H9 (cell line): Measurements from ENCODE around the gene PPP2R2B. TPM values are rescaled to one million over a fixed set of nuclear protein-coding genes. Genes with fewer than 3 reads are reported as not detected.

ENCODE experiments used
- DNase-seq: peaks from one replicate; pipeline ENCODE4 v3.0.0-alpha.2; 2017
- H2AFZ ChIP-seq: one replicate; pipeline ENCODE4 v1.6.1; 2013; ENCODE audit warnings: mild to moderate bottlenecking, low read length, control low read depth, moderate library complexity
- H2AK5ac ChIP-seq: 2 replicates; pipeline ENCODE4 v1.6.1; 2013; ENCODE audit warnings: low read length, control low read depth, mixed read lengths; ENCODE audit not compliant: insufficient read length
- H2BK120ac ChIP-seq: one replicate; pipeline ENCODE4 v1.6.1; 2013; ENCODE audit warnings: low read depth, mild to moderate bottlenecking, low read length, control low read depth, inconsistent platforms; ENCODE audit not compliant: poor library complexity, severe bottlenecking
- H2BK12ac ChIP-seq: 2 replicates; pipeline ENCODE4 v1.6.1; 2013; ENCODE audit warnings: low read length, control low read depth, mixed read lengths, low read depth; ENCODE audit not compliant: insufficient read length
- H2BK15ac ChIP-seq: 2 replicates; pipeline ENCODE4 v1.6.1; 2013; ENCODE audit warnings: low read depth, low read length, control low read depth
- H2BK20ac ChIP-seq: one replicate; pipeline ENCODE4 v1.6.1; 2013; ENCODE audit warnings: low read depth, mild to moderate bottlenecking, low read length, control low read depth, inconsistent platforms; ENCODE audit not compliant: poor library complexity, severe bottlenecking
- H2BK5ac ChIP-seq: 2 replicates; pipeline ENCODE4 v1.6.1; 2013; ENCODE audit warnings: low read length, control low read depth, mixed read lengths; ENCODE audit not compliant: insufficient read length
- H3K14ac ChIP-seq: 2 replicates; pipeline ENCODE4 v1.6.1; 2013; ENCODE audit warnings: low read length, control low read depth; ENCODE audit not compliant: insufficient read depth
- H3K18ac ChIP-seq: 2 replicates; pipeline ENCODE4 v1.6.1; 2013; ENCODE audit warnings: low read depth, mild to moderate bottlenecking, mixed read lengths, low read length, control low read depth; ENCODE audit not compliant: insufficient read length
- H3K23ac ChIP-seq: 2 replicates; pipeline ENCODE4 v1.6.1; 2013; ENCODE audit warnings: low read length, control low read depth, mixed read lengths, low read depth; ENCODE audit not compliant: insufficient read length
- H3K23me2 ChIP-seq: 2 replicates; pipeline ENCODE4 v1.6.1; 2013; ENCODE audit warnings: low read depth, mild to moderate bottlenecking, mixed read lengths, low read length, control low read depth; ENCODE audit not compliant: insufficient read length, poor library complexity, severe bottlenecking
- H3K27ac ChIP-seq: 2 replicates; pipeline ENCODE4 v1.5.1; 2013; ENCODE audit warnings: low read length, control low read depth, mixed read lengths, low read depth; ENCODE audit not compliant: insufficient read length
- H3K27me3 ChIP-seq: 2 replicates; pipeline ENCODE4 v1.6.1; 2013; ENCODE audit warnings: low read length, control low read depth, inconsistent platforms; ENCODE audit not compliant: insufficient read depth
- H3K4ac ChIP-seq: 2 replicates; pipeline ENCODE4 v1.6.1; 2013; ENCODE audit warnings: low read depth, mild to moderate bottlenecking, control low read depth, inconsistent platforms, low read length, moderate library complexity
- H3K4me1 ChIP-seq: 2 replicates; pipeline ENCODE4 v1.6.1; 2013; ENCODE audit warnings: low read length, control low read depth, inconsistent platforms; ENCODE audit not compliant: insufficient read depth
- H3K4me2 ChIP-seq: 2 replicates; pipeline ENCODE4 v1.6.1; 2013; ENCODE audit warnings: low read length, control low read depth, mixed read lengths; ENCODE audit not compliant: insufficient read length, insufficient read depth
- H3K56ac ChIP-seq: 2 replicates; pipeline ENCODE4 v1.6.1; 2013; ENCODE audit warnings: low read depth, mild to moderate bottlenecking, mixed read lengths, low read length, control low read depth; ENCODE audit not compliant: insufficient read length
- H3K79me1 ChIP-seq: 2 replicates; pipeline ENCODE4 v1.6.1; 2013; ENCODE audit warnings: low read depth, mild to moderate bottlenecking, moderate library complexity, low read length, control low read depth, inconsistent platforms; ENCODE audit not compliant: insufficient read depth, poor library complexity, severe bottlenecking
- H3K79me2 ChIP-seq: 2 replicates; pipeline ENCODE4 v1.6.1; 2013; ENCODE audit warnings: low read length, control low read depth, inconsistent platforms; ENCODE audit not compliant: insufficient read depth
- H3K9ac ChIP-seq: 2 replicates; pipeline ENCODE4 v1.6.1; 2013; ENCODE audit warnings: low read length, control low read depth, mixed read lengths; ENCODE audit not compliant: insufficient read length; ENCODE audit errors: extremely low read depth
- H3K9me3 ChIP-seq: one replicate; pipeline ENCODE4 v1.6.1; 2013; ENCODE audit warnings: low read depth, low read length, inconsistent platforms; ENCODE audit not compliant: control insufficient read depth
- H3T11ph ChIP-seq: one replicate; pipeline ENCODE4 v1.6.1; 2013; ENCODE audit warnings: mild to moderate bottlenecking, low read length, control low read depth, inconsistent platforms
- H4K20me1 ChIP-seq: one replicate; pipeline ENCODE4 v1.6.1; 2013; ENCODE audit not compliant: control insufficient read depth, insufficient read length, insufficient read depth
- H4K5ac ChIP-seq: 2 replicates; pipeline ENCODE4 v1.6.1; 2013; ENCODE audit warnings: low read depth, mild to moderate bottlenecking, mixed read lengths, low read length, control low read depth; ENCODE audit not compliant: insufficient read length
- H4K8ac ChIP-seq: replicated peaks from 2 replicates; pipeline ENCODE4 v1.6.1; 2013; ENCODE audit warnings: low read length, control low read depth, mixed read lengths, low read depth; ENCODE audit not compliant: insufficient read length
- H4K91ac ChIP-seq: 2 replicates; pipeline ENCODE4 v1.6.1; 2013; ENCODE audit warnings: low read depth, mild to moderate bottlenecking, moderate library complexity, mixed read lengths, low read length, control low read depth; ENCODE audit not compliant: insufficient read length
- H3K27ac Mint-ChIP-seq, 3 experiments: 2 replicates in 2 of 3; 3 replicates in 1 of 3; pipeline ENCODE4 v1.8.0; 2020 to 2021; ENCODE audit warnings: mixed read lengths in 3 of 3, mild to moderate bottlenecking in 1 of 3, moderate library complexity in 1 of 3
- H3K27me3 Mint-ChIP-seq: 2 replicates; pipeline ENCODE4 v1.8.0; 2021; ENCODE audit warnings: low read depth, mild to moderate bottlenecking, moderate library complexity, mixed read lengths
- H3K36me3 Mint-ChIP-seq, 3 experiments: 2 replicates in 2 of 3; 3 replicates in 1 of 3; pipeline ENCODE4 v1.8.0; 2020 to 2021; ENCODE audit warnings: low read depth in 3 of 3, mixed read lengths in 3 of 3; ENCODE audit not compliant: insufficient read depth in 1 of 3
- H3K4me1 Mint-ChIP-seq, 2 experiments: 2 replicates each; pipeline ENCODE4 v1.8.0; 2020; ENCODE audit warnings: mixed read lengths in 2 of 2
- H3K4me3 Mint-ChIP-seq, 2 experiments: 2 replicates in 1 of 2; 3 replicates in 1 of 2; pipeline ENCODE4 v1.8.0; 2020 to 2021; ENCODE audit warnings: mild to moderate bottlenecking in 2 of 2, mixed read lengths in 2 of 2, moderate library complexity in 1 of 2
- H3K9me3 Mint-ChIP-seq, 2 experiments: 2 replicates in 1 of 2; 3 replicates in 1 of 2; pipeline ENCODE4 v1.8.0; 2020; ENCODE audit warnings: mild to moderate bottlenecking in 2 of 2, mixed read lengths in 2 of 2, moderate library complexity in 1 of 2
- WGBS: extraction: QIAGEN DNeasy Blood & Tissue Kit; methylation state at CpG from one replicate; pipeline ENCODE4 v1.1.7; 2013; ENCODE audit warnings: missing lambda C conversion rate, low lambda C conversion rate, mixed read lengths; ENCODE audit not compliant: insufficient read length; ENCODE audit errors: extremely low coverage; 5-methylcytosine and 5-hydroxymethylcytosine counted together
- total RNA-seq: library from RNA; stranded (reverse); gene quantifications from 2 replicates; pipeline ENCODE4 v1.2.1, GENCODE V29; 2021
- TF ChIP-seq, protein P1 (sequence below): fragments of 200-600 bp; sonication (generic); conservative IDR thresholded peaks from 3 replicates; pipeline ENCODE4 v1.8.0; 2021; ENCODE audit warnings: antibody characterized with exemption, mild to moderate bottlenecking

PPP2R2B gene
- total RNA-seq, 1 experiment from 2014 or later = 14.3 TPM

DNA sequence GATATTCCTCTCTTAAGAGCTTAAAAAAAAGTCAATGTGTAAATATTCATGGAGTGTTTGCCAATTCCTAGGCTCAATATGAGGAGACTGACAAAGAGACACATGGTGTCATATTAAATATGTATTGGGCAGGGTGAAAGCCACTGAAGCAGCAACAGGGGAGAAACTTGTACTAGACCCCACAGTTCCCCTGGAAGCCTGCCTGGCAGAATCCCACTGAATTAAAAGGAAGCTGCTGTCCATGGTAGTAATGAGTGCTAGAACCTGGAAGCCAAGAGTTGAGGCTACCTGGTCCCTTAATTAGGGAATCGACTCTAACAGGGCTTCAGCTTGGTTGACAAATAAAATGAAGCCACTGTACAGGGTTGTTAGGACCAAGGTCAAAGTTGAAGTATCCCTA is 233.2 kb downstream of the PPP2R2B start:
- Histone ChIP-seq H3K79me1 (no peaks in the 10 kb centered on the region), H3K23ac (no peak overlapping the region), H2BK20ac (no peak overlapping the region), H4K20me1 (no peaks in the 10 kb centered on the region), H3K9me3 (no peaks in the 10 kb centered on the region), H3K56ac (no peak overlapping the region), H2BK120ac (no peak overlapping the region), H2AK5ac (no peak overlapping the region), H2BK5ac (no peak overlapping the region), H3K23me2 (no peaks in the 10 kb centered on the region), H4K5ac (no peak overlapping the region), H4K91ac (no peak overlapping the region), H3K79me2 (no peaks in the 10 kb centered on the region), H3K4me2 (no peak overlapping the region), H3T11ph (no peak overlapping the region), H3K27ac (no peak overlapping the region), H2BK15ac (no peak overlapping the region), H3K9ac (no peak overlapping the region), H3K4me1 (peaks cover 3% of the 10 kb centered on the region; the same call in 1 of the 2 replicates), H2AFZ (no peak overlapping the region), H3K27me3 (no peaks in the 10 kb centered on the region), H4K8ac (no peak overlapping the region), H3K18ac (no peak overlapping the region), H2BK12ac (no peak overlapping the region), H3K4ac (no peak overlapping the region), H3K14ac (no peak overlapping the region)
- Mint-ChIP-seq H3K27me3 (no peaks in the 10 kb centered on the region), H3K4me3 (no peak overlapping the region), H3K27ac (no peak overlapping the region), H3K4me1 (peaks cover 14 to 18% of the 10 kb centered on the region in 2 experiments), H3K36me3 (peaks cover 4 to 7% (median 7%) of the 10 kb centered on the region in 3 experiments; a peak in 5 of 7 replicates), H3K9me3 (no peaks in the 10 kb centered on the region)
- DNase-seq = no peak
- no CpG with 5 or more reads among the region's 1 CpG for WGBS
- TF ChIP-seq, protein P1, sequence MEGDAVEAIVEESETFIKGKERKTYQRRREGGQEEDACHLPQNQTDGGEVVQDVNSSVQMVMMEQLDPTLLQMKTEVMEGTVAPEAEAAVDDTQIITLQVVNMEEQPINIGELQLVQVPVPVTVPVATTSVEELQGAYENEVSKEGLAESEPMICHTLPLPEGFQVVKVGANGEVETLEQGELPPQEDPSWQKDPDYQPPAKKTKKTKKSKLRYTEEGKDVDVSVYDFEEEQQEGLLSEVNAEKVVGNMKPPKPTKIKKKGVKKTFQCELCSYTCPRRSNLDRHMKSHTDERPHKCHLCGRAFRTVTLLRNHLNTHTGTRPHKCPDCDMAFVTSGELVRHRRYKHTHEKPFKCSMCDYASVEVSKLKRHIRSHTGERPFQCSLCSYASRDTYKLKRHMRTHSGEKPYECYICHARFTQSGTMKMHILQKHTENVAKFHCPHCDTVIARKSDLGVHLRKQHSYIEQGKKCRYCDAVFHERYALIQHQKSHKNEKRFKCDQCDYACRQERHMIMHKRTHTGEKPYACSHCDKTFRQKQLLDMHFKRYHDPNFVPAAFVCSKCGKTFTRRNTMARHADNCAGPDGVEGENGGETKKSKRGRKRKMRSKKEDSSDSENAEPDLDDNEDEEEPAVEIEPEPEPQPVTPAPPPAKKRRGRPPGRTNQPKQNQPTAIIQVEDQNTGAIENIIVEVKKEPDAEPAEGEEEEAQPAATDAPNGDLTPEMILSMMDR = no peak
